Memory B cell (primary cell): ENCODE data around the gene HM13.
"Not testable (repeated sequence)": the region's sequence is repeated elsewhere in the genome, so short reads cannot be mapped to it uniquely, and the experiment has no call there.

Experiments
- ATAC-seq: fragments of 150-1000 bp; cut with Tn5 transposase; 2 replicates; pipeline ENCODE4 v1.10.0; 2021; ENCODE audit warnings: low read depth, mild to moderate bottlenecking, moderate library complexity
- DNase-seq, 2 donors: peaks; one replicate each; pipeline ENCODE4 v3.0.0; 2022; ENCODE audit warnings: low spot score in 2 of 2
- H3K27ac Mint-ChIP-seq: one replicate; pipeline ENCODE4 v1.8.0; 2022; ENCODE audit warnings: mild to moderate bottlenecking, moderate library complexity, mixed read lengths
- H3K27me3 Mint-ChIP-seq: one replicate; pipeline ENCODE4 v1.8.0; 2022; ENCODE audit warnings: mixed read lengths
- H3K36me3 Mint-ChIP-seq: one replicate; pipeline ENCODE4 v1.8.0; 2022; ENCODE audit warnings: mild to moderate bottlenecking, mixed read lengths
- H3K4me1 Mint-ChIP-seq: one replicate; pipeline ENCODE4 v1.8.0; 2022; ENCODE audit warnings: mixed read lengths
- H3K4me3 Mint-ChIP-seq: one replicate; pipeline ENCODE4 v1.8.0; 2022; ENCODE audit warnings: mild to moderate bottlenecking, moderate library complexity, mixed read lengths
- H3K9me3 Mint-ChIP-seq: one replicate; pipeline ENCODE4 v1.8.0; 2022; ENCODE audit warnings: mixed read lengths

HM13 gene

DNA sequence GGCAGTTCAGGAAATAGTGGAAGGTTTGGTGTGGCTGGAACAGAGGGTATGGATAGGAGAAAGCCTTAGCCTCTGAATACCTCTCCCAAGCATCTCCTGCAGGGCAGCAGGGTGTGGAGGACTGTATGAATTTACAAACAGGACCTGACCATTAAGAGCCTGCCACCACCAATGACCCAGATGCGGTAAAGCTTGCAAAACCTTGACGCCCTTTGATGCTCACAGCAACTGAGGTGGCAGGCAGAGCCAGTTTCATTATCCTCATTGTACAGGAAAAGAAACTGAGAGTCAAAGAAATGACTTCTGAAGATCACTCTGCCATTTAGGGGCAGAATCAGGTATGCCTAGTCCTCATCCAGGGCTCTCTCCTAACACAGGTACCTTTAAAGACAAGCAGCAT is 2.4 kb downstream of the HM13 start:
- DNase-seq, result no peak
- H3K27me3 Mint-ChIP-seq, result no peaks in the 10 kb centered on the region
- H3K4me3 Mint-ChIP-seq, result no peak overlapping the region
- no peaks in the 10 kb centered on the region for H3K9me3 Mint-ChIP-seq
- no peak for ATAC-seq
- H3K36me3 Mint-ChIP-seq, result peaks cover 3% of the 10 kb centered on the region
- peaks cover 12% of the 10 kb centered on the region for H3K4me1 Mint-ChIP-seq
- H3K27ac Mint-ChIP-seq, result no peak overlapping the region

DNA sequence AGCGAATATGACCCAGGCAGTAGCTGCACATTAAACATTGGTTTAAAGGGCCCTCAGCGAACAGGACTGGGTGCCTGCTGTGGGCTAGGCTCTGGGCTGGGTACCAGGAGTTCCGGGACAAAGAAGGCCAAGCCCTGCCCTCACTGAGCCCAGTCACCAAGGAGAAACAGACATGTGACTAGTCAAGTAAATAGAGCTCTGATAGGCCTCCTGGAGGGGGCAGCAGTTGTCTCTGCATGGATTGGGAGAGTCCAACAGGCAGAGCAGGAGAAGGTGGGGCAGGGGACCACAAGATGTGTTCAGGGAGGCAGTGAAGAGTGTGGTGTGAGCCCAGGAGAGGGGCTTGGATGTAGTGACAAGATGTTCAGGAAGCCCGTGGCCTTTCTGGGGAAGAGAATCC is 3.1 kb downstream of the HM13 start:
- H3K27ac Mint-ChIP-seq, result no peak overlapping the region
- H3K4me1 Mint-ChIP-seq, result peaks cover 17% of the 10 kb centered on the region
- no peak for DNase-seq
- H3K9me3 Mint-ChIP-seq, result no peaks in the 10 kb centered on the region
- H3K4me3 Mint-ChIP-seq, result no peak overlapping the region
- H3K36me3 Mint-ChIP-seq, result peaks cover 3% of the 10 kb centered on the region
- no peak for ATAC-seq
- no peaks in the 10 kb centered on the region for H3K27me3 Mint-ChIP-seq

DNA sequence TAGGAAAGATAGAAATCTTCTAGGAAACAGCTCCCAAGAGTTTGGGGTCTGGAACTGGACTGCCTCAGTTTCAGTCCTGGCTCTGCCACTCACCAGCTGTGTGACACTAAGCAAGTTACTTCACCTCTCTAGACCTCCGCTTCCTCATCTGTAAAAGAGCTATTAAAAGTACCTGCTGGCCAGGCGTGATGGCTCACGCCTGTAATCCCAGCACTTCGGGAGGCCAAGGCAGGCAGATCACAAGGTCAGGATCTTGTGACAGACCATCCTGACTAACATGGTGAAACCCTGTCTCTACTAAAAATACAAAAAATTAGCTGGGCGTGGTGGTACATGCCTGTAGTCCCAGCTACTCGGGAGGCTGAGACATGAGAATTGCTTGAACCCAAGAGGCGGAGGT is 7.0 kb downstream of the HM13 start:
- H3K27me3 Mint-ChIP-seq, ATAC-seq, H3K4me3 Mint-ChIP-seq, H3K9me3 Mint-ChIP-seq, DNase-seq, H3K36me3 Mint-ChIP-seq: not testable (repeated sequence)
- Mint-ChIP-seq H3K4me1 (peaks cover 20% of the 10 kb centered on the region), H3K27ac (peak overlapping the region; percentile 47)

DNA sequence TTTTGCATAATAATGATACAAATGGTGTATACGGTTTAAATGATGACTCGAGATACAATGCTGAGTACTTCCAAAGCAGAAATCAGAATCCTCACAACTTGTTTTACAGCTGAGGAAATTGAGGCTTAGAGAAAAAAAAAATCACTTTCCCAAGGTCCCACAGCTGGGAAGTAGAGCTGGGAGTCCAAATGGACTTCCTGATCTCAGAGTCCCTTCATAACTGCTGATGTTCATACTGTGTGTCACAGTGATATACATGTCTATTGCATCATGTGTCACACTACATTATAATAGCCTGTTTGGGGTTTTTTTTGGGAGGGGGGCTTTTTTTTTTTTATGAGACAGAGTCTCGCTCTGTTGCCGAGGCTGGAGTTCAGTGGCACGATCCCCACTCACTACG is 8.5 kb downstream of the HM13 start:
- Mint-ChIP-seq H3K27ac (no peak overlapping the region), H3K27me3 (no peaks in the 10 kb centered on the region)

DNA sequence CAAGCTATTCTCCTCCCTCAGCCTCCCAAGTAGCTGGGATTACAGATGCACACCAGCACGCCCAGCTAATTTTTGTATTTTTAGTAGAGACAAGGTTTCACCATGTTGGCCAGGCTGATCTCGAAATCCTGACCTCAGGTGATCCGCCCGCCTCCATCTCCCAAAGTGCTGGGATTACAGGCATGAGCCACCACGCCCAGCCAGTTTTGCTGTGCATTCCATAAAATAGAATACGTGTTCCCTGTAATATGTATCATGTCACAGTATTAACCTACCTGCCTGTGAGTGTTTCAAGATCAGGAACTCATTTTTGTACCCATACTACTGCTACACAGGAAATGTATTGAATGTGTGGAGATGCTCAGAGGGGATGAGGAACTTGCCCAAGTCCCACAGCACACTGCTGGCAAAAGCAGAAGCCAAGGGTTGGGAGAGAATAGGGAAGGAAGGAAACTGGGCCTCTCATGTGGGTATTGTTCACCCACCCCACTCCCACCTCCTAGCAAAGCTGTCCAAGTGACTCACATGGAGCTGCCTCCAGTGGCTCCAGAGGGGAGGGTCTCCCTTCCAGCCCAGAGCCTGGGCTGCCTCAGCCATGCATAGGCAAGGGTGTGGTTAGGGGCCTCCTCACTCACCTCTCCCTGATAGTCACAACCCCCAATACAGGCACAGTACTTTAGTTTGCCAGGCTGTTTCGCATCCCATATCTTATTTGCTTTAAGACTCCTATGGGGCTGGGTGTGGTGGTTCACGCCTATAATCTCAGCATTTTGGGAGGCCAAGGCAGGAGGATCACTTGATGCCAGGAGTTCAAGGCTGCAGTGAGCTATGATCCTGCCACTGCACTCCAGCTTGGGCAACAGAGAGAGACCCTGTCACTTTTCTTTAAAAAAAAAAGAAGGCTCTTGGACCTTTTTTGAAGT is 9.4 kb downstream of the HM13 start:
- H3K36me3 Mint-ChIP-seq, result peaks cover 10% of the 10 kb centered on the region
- no peak overlapping the region for H3K27ac Mint-ChIP-seq
- H3K27me3 Mint-ChIP-seq, result no peaks in the 10 kb centered on the region
- H3K9me3 Mint-ChIP-seq, result no peaks in the 10 kb centered on the region
- no peak for DNase-seq
- H3K4me1 Mint-ChIP-seq, result peaks cover 20% of the 10 kb centered on the region
- H3K4me3 Mint-ChIP-seq, result no peak overlapping the region
- ATAC-seq, result no peak

More for the DNA sequence above, 8.5 kb downstream of the HM13 start:
- no peak for DNase-seq
- Mint-ChIP-seq H3K9me3 (no peaks in the 10 kb centered on the region), H3K4me1 (peaks cover 20% of the 10 kb centered on the region), H3K36me3 (peaks cover 10% of the 10 kb centered on the region), H3K4me3 (no peak overlapping the region)
- no peak for ATAC-seq

DNA sequence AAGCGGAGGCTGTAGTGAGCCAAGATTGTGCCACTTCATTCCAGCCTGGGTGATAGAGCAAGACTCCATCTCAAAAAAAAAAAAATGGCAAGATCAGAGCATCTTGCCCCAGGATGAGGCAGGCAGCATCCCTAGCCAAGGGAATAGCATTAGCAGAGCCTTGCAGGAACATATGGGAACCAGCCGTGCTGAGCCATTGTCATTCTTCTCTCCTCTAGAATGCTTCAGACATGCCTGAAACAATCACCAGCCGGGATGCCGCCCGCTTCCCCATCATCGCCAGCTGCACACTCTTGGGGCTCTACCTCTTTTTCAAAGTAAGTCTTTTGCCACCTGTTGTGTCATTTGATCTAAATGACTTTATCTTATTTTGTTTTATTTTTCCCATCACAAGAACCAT is 13.0 kb downstream of the HM13 start:
- peaks cover 17% of the 10 kb centered on the region for H3K36me3 Mint-ChIP-seq
- H3K27ac Mint-ChIP-seq, result no peak overlapping the region
- no peak for DNase-seq
- no peak overlapping the region for H3K4me3 Mint-ChIP-seq
- H3K4me1 Mint-ChIP-seq, result peaks cover 7% of the 10 kb centered on the region
- H3K27me3 Mint-ChIP-seq, result no peaks in the 10 kb centered on the region
- no peak for ATAC-seq
- no peaks in the 10 kb centered on the region for H3K9me3 Mint-ChIP-seq

DNA sequence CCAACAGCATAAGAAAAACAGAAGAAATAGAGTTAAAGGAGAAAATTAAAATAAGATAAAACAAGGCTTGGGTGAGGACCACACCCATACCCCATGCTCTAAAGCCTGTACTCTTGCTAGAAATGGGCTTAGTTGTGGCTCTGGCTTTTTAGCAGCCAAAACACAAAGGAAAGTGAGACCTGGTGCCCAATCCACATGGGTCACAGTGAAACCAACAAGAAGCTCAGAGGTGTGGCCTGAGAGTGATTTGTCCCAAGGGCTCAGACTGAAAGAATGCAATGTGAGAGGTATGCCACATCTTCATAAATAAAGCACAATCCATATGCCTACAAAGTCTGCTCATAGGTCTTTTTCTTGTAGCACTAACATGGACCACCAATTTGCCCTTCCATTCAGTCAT is 21.1 kb downstream of the HM13 start:
- peaks cover 48% of the 10 kb centered on the region for H3K36me3 Mint-ChIP-seq
- H3K27me3 Mint-ChIP-seq, result no peaks in the 10 kb centered on the region
- peaks cover 8% of the 10 kb centered on the region for H3K4me1 Mint-ChIP-seq
- H3K9me3 Mint-ChIP-seq, result no peaks in the 10 kb centered on the region
- H3K27ac Mint-ChIP-seq, result no peak overlapping the region
- DNase-seq (no peak), ATAC-seq (no peak)
- H3K4me3 Mint-ChIP-seq, result no peak overlapping the region

DNA sequence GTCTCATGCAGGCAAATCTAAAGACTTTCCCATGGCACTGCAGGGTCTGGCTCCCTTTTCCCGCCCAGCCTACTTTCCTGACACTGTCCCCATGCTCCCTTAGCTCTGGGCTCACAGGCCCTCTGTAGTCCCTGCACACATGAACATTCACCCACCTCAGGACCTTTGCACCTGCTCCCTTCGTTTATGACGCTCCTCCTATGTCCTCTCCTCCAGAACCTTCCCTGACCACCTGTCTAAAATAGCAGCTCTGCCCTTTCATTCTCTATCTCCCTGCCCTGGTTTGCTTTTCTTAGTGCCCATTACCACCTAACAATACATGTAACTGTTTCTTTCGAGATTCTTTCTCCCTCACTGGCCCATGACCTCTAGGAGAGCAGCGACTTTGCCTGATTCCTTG is 22.3 kb downstream of the HM13 start:
- Mint-ChIP-seq H3K4me1 (peaks cover 8% of the 10 kb centered on the region), H3K4me3 (no peak overlapping the region), H3K36me3 (peaks cover 41% of the 10 kb centered on the region), H3K27ac (peak overlapping the region; percentile 8), H3K9me3 (no peaks in the 10 kb centered on the region), H3K27me3 (no peaks in the 10 kb centered on the region)
- DNase-seq, result no peak
- no peak for ATAC-seq

DNA sequence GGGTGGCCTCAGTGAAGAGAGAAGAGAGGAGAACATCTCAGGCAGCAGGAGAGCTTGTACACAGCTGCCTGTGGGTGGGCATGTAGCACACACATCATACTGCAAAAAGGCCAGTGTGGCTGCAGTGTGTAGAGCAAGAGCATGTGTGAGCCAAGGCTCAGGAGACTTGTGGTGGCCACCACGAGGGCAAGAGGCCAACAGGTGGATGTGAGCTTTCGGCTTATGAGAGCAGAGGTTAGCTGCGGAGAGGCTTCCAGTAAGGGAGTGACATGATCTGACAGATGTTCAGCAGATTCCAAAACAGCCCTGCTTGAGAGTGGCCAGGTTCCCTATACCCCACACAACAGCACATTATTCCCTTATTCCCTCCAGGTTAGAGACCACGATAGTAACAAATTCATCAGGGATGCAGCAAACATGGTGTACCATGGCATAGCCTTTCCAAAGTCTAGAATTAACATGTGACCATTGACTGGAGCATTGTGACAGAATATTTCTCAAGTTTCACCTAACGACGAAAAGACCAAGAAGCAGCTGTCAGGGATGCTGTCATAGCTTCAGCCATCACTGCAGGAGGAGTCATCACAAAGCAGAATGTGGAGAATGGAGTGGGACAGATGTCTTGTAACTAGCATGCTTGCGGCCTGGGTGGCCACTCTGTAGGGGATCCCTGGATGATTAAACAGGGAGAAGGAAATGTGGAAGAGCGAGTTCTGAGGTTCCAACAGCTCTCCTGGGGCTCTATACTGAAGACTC is 23.1 kb downstream of the HM13 start:
- H3K36me3 Mint-ChIP-seq, result peaks cover 39% of the 10 kb centered on the region
- peaks cover 8% of the 10 kb centered on the region for H3K4me1 Mint-ChIP-seq
- no peaks in the 10 kb centered on the region for H3K9me3 Mint-ChIP-seq
- DNase-seq (no peak), ATAC-seq (no peak)
- H3K27me3 Mint-ChIP-seq, result no peaks in the 10 kb centered on the region
- H3K4me3 Mint-ChIP-seq, result no peak overlapping the region
- H3K27ac Mint-ChIP-seq, result no peak overlapping the region

DNA sequence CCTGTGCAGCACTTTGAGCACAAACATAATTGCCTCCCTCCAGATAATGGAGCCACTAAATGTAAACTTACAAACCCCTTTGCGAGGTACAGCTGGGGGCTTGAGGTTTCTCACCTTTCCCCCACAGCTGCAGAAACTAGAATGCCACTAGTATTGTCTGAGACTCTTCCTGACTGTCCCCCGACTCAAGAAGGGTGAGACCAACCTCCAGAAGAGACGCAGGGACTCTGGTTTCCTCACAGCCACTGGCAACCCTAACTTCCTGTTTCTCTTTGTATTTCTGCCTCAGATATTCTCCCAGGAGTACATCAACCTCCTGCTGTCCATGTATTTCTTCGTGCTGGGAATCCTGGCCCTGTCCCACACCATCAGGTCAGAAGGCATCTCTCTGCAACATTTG is 23.6 kb downstream of the HM13 start:
- peaks cover 34% of the 10 kb centered on the region for H3K36me3 Mint-ChIP-seq
- H3K9me3 Mint-ChIP-seq, result no peaks in the 10 kb centered on the region
- no peaks in the 10 kb centered on the region for H3K27me3 Mint-ChIP-seq
- ATAC-seq (no peak), DNase-seq (no peak)
- H3K4me3 Mint-ChIP-seq, result no peak overlapping the region
- H3K4me1 Mint-ChIP-seq, result peaks cover 8% of the 10 kb centered on the region
- no peak overlapping the region for H3K27ac Mint-ChIP-seq

DNA sequence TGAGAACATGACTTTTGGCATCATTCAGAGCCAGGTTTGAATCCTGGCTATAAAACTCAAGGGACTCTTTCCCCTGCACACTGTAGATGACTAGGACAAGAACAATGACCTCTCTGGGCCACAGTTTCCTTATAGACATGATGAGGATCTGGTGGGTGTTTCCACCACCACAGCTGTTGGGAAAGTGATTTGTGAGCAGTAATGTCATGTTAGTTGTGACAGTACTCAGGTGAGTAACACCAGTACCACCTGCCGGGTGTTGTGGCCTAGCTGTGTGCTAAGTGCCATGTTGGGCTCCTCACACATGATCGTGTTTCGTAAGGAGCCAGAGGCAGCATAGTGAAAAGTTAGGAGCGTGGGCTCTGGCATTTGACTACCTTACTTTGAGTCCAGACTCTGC is 24.1 kb downstream of the HM13 start:
- no peak for ATAC-seq
- peaks cover 8% of the 10 kb centered on the region for H3K4me1 Mint-ChIP-seq
- H3K9me3 Mint-ChIP-seq, result no peaks in the 10 kb centered on the region
- no peak for DNase-seq
- H3K4me3 Mint-ChIP-seq, result no peak overlapping the region
- peaks cover 34% of the 10 kb centered on the region for H3K36me3 Mint-ChIP-seq
- no peaks in the 10 kb centered on the region for H3K27me3 Mint-ChIP-seq
- no peak overlapping the region for H3K27ac Mint-ChIP-seq

DNA sequence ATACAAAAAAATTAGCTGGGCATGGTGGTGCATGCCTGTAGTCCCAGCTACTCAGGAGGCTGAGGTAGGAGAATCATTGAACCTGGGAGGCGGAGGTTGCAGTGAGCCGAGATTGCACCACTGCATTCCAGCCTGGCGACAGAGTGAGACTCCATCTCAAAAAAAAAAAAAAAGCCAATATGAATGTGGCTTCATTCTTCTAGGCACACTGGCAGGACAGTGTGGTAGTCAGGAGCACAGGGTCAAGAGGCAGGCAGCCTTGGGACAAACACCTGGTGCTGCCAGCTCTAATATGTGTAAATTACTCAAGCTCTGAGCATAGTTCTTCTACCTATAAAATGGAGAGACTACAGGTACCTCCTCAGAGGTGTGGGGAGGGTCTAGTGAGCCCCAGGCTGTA is 25.4 kb downstream of the HM13 start:
- peaks cover 26% of the 10 kb centered on the region for H3K36me3 Mint-ChIP-seq
- H3K9me3 Mint-ChIP-seq, H3K4me3 Mint-ChIP-seq, ATAC-seq, H3K27me3 Mint-ChIP-seq, H3K27ac Mint-ChIP-seq, H3K4me1 Mint-ChIP-seq, DNase-seq: not testable (repeated sequence)

DNA sequence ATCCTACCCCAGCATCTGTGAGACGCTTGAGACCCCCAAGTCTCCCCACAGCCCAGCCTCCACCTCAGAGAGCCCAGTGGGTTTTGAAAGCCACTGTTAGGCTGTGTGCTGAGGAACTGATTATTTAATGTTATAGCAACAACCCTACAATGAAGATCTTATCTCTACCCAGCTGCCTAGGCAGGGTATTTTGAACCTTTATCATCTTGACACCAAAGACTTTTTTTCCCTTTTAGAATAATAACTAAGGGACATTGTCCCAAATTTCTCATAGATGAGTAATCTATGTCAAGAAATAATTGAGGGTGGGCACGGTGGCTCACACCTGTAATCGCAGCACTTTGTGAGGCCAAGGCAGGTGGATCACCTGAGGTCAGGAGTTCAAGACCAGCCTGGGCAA is 26.2 kb downstream of the HM13 start:
- peaks cover 29% of the 10 kb centered on the region for H3K36me3 Mint-ChIP-seq
- H3K4me1 Mint-ChIP-seq, result peaks cover 6% of the 10 kb centered on the region
- H3K9me3 Mint-ChIP-seq, result no peaks in the 10 kb centered on the region
- no peak for ATAC-seq
- no peaks in the 10 kb centered on the region for H3K27me3 Mint-ChIP-seq
- no peak for DNase-seq
- H3K27ac Mint-ChIP-seq, result no peak overlapping the region
- no peak overlapping the region for H3K4me3 Mint-ChIP-seq

DNA sequence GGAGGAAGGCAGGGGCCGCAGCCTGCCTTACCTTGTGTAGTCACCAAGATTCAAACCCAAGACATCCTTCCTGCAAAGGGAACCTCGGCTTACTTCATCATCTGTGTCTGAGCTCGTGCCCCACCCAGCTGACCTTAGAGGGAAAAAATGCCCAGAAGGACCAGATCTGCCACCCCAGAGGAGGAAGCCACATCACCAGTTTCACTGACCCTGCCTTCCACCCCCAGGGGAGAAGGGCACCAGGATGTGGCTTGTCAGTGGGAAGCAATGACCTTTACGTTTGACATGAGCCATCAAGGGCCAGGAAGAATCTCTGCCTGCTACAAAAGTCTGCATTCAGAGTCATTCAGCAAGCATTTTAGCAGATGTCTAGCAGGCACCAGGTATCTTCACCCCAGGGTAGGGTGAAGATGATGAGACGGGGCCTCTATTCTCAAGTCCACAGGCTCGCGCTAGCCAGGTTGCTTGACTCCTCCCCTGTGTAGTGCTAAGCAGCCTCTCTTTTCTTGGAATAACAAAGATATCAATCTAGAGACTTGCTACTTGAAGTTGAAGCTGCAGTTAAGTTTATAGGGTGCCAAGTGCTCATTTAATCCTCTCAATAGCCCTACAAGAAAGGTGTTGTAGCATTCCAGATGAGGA is 28.1 kb downstream of the HM13 start:
- H3K27ac Mint-ChIP-seq, result no peak overlapping the region
- ATAC-seq, result no peak
- no peak for DNase-seq
- peaks cover 5% of the 10 kb centered on the region for H3K4me1 Mint-ChIP-seq
- H3K9me3 Mint-ChIP-seq, result no peaks in the 10 kb centered on the region
- no peak overlapping the region for H3K4me3 Mint-ChIP-seq
- H3K27me3 Mint-ChIP-seq, result no peaks in the 10 kb centered on the region
- peaks cover 17% of the 10 kb centered on the region for H3K36me3 Mint-ChIP-seq
